HL-60 (cell line): ENCODE results near the gene RALY.

Experiments used
- DNase-seq, 2 experiments: peaks; one replicate each; pipeline ENCODE4 v3.0.0-alpha.2; 2010 to 2020; ENCODE audit warnings: low read depth in 1 of 2, low spot score in 1 of 2
- H3K27ac ChIP-seq: fragments of 250-450 bp; sonication (Bioruptor Pico); replicated peaks from 2 replicates; pipeline ENCODE4 v1.5.1; 2020; ENCODE audit warnings: mild to moderate bottlenecking, moderate library complexity
- H3K27me3 ChIP-seq: fragments of 250-450 bp; sonication (Bioruptor Pico); 2 replicates; pipeline ENCODE4 v1.5.1; 2021; ENCODE audit warnings: mild to moderate bottlenecking, moderate library complexity; ENCODE audit not compliant: insufficient read depth, poor library complexity, severe bottlenecking
- H3K4me3 ChIP-seq: replicated peaks from 2 replicates; pipeline ENCODE4 v1.5.1; 2011; ENCODE audit warnings: mild to moderate bottlenecking, control low read depth, low read length; ENCODE audit not compliant: insufficient read depth
- CTCF ChIP-seq: IDR thresholded peaks from one replicate; pipeline ENCODE4 v1.5.1; 2011; ENCODE audit warnings: low read length, control low read depth, inconsistent platforms; ENCODE audit not compliant: insufficient read depth
- GABPA ChIP-seq: IDR thresholded peaks from 2 replicates; pipeline ENCODE4 v1.6.1; 2012; ENCODE audit warnings: low read depth
- POLR2AphosphoS5 ChIP-seq: IDR thresholded peaks from 2 replicates; pipeline ENCODE4 v1.6.1; 2012; ENCODE audit warnings: low read depth
- REST ChIP-seq: IDR thresholded peaks from 2 replicates; pipeline ENCODE4 v1.6.1; 2012; ENCODE audit warnings: low read depth; ENCODE audit not compliant: insufficient replicate concordance
- SPI1 ChIP-seq: IDR thresholded peaks from 2 replicates; pipeline ENCODE4 v1.6.1; 2012; ENCODE audit warnings: low read depth, mild to moderate bottlenecking, borderline replicate concordance

Gene RALY

GRCh38 chr20:34084227-34084923 lies 90.7 kb downstream of the RALY start:
- Histone ChIP-seq H3K4me3 (no peak overlapping the region), H3K27ac (no peak overlapping the region), H3K27me3 (no peaks in the 10 kb centered on the region)
- TF ChIP-seq CTCF: no peak
- no peak for TF ChIP-seq POLR2AphosphoS5
- no peak for TF ChIP-seq GABPA
- TF ChIP-seq SPI1: no peak
- TF ChIP-seq REST: no peak
- no peak for DNase-seq

GRCh38 chr20:34085544-34086040 lies 91.9 kb downstream of the RALY start:
- Histone ChIP-seq H3K4me3 (no peak overlapping the region), H3K27me3 (no peaks in the 10 kb centered on the region), H3K27ac (no peak overlapping the region)
- TF ChIP-seq GABPA: no peak
- no peak for TF ChIP-seq SPI1
- TF ChIP-seq CTCF: no peak
- TF ChIP-seq POLR2AphosphoS5: no peak
- TF ChIP-seq REST: no peak
- no peak for DNase-seq

- Histone ChIP-seq H3K4me3 (no peak overlapping the region), H3K27me3 (no peaks in the 10 kb centered on the region), H3K27ac (no peak overlapping the region)
- peak; percentile 28 for TF ChIP-seq POLR2AphosphoS5
- TF ChIP-seq GABPA: no peak
- DNase-seq: no peak
These were observed 94.8 kb downstream of the RALY start for GRCh38 chr20:34088305-34089174.

- Histone ChIP-seq H3K27me3 (no peaks in the 10 kb centered on the region), H3K27ac (no peak overlapping the region), H3K4me3 (no peak overlapping the region)
- DNase-seq: no peak
- TF ChIP-seq POLR2AphosphoS5: peak; percentile 3; the same call in 1 of the 2 replicates
- TF ChIP-seq CTCF: no peak
These were observed 95.4 kb downstream of the RALY start for GRCh38 chr20:34089175-34089479.
